Bronchial epithelial cell (primary cell): ENCODE results near the gene SUPT6H. TPM values are rescaled to one million over a fixed set of nuclear protein-coding genes. Genes with fewer than 3 reads are reported as not detected.
"Not testable (repeated sequence)": the region's sequence is repeated elsewhere in the genome, so short reads cannot be mapped to it uniquely, and the experiment has no call there.

Experiments
- DNase-seq: peaks from one replicate; pipeline ENCODE4 v3.0.0-alpha.2; 2010; ENCODE audit warnings: low read depth
- FAIRE-seq: peaks from 2 replicates; lab custom pipeline; 2011; peaks lifted over from hg19 to GRCh38; lab: Jason Lieb, UNC
- H3K27me3 ChIP-seq: 2 replicates; pipeline ENCODE4 v1.5.1; 2011; ENCODE audit warnings: low read length; ENCODE audit not compliant: control insufficient read depth, insufficient read depth
- H3K36me3 ChIP-seq: 2 replicates; pipeline ENCODE4 v1.5.1; 2011; ENCODE audit warnings: low read length; ENCODE audit not compliant: control insufficient read depth, insufficient read depth
- H3K4me3 ChIP-seq: 2 replicates; pipeline ENCODE4 v1.5.1; 2011; ENCODE audit warnings: mild to moderate bottlenecking, low read depth, low read length, control low read depth
- total RNA-seq: library from RNA; depleted of rRNA; stranded (reverse); fragments of >200 nt; gene quantifications from 2 replicates; pipeline ENCODE4 v1.2.1, GENCODE V29; 2014
- TF ChIP-seq, protein P1 (sequence below): IDR thresholded peaks from 2 replicates; pipeline ENCODE4 v1.5.1; 2011; ENCODE audit warnings: mild to moderate bottlenecking, moderate library complexity, low read length, control low read depth, inconsistent platforms; ENCODE audit not compliant: insufficient read depth, severe bottlenecking

Gene SUPT6H
- total RNA-seq, 1 donor from 2014 or later, result 23.2 TPM

DNA sequence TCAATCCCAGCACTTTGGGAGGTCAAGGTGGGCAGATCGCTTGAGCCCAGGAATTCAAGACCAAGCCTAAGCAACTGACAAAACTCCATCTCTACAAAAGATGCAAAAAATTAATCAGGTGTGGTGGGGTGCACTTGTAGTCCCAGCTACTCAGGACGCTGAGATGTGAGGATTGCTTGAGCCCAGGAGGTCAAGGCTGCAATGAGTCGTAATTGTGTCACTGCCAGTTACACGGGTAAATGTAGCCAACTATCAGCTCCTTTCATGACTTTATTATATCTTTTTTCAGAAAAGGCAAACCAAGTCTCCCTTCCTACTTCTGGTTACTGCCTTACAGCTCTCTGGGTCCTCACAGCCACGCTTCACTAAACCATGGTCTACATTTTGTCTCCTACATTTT, 4.2 kb upstream of the SUPT6H start:
- H3K36me3 ChIP-seq, result peaks cover 5% of the 10 kb centered on the region
- DNase-seq, result peak; percentile 56

DNA sequence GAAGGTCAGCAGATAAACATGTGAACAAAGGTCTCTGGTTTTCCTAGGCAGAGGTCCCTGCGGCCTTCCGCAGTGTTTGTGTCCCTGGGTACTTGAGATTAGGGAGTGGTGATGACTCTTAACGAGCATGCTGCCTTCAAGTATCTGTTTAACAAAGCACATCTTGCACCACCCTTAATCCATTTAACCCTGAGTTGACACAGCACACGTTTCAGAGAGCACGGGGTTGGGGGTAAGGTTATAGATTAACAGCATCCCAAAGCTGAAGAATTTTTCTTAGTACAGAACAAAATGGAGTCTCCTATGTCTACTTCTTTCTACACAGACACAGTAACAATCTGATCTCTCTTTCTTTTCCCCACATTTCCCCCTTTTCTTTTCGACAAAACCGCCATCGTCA, 3.7 kb upstream of the SUPT6H start:
- H3K27me3 ChIP-seq, H3K4me3 ChIP-seq, H3K36me3 ChIP-seq, DNase-seq, FAIRE-seq: not testable (repeated sequence)

More for the DNA sequence above, 4.2 kb upstream of the SUPT6H start:
- H3K4me3 ChIP-seq, result no peak overlapping the region
- TF ChIP-seq, protein P1, sequence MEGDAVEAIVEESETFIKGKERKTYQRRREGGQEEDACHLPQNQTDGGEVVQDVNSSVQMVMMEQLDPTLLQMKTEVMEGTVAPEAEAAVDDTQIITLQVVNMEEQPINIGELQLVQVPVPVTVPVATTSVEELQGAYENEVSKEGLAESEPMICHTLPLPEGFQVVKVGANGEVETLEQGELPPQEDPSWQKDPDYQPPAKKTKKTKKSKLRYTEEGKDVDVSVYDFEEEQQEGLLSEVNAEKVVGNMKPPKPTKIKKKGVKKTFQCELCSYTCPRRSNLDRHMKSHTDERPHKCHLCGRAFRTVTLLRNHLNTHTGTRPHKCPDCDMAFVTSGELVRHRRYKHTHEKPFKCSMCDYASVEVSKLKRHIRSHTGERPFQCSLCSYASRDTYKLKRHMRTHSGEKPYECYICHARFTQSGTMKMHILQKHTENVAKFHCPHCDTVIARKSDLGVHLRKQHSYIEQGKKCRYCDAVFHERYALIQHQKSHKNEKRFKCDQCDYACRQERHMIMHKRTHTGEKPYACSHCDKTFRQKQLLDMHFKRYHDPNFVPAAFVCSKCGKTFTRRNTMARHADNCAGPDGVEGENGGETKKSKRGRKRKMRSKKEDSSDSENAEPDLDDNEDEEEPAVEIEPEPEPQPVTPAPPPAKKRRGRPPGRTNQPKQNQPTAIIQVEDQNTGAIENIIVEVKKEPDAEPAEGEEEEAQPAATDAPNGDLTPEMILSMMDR, result no peak
- FAIRE-seq, result no peak
- H3K27me3 ChIP-seq, result no peaks in the 10 kb centered on the region

DNA sequence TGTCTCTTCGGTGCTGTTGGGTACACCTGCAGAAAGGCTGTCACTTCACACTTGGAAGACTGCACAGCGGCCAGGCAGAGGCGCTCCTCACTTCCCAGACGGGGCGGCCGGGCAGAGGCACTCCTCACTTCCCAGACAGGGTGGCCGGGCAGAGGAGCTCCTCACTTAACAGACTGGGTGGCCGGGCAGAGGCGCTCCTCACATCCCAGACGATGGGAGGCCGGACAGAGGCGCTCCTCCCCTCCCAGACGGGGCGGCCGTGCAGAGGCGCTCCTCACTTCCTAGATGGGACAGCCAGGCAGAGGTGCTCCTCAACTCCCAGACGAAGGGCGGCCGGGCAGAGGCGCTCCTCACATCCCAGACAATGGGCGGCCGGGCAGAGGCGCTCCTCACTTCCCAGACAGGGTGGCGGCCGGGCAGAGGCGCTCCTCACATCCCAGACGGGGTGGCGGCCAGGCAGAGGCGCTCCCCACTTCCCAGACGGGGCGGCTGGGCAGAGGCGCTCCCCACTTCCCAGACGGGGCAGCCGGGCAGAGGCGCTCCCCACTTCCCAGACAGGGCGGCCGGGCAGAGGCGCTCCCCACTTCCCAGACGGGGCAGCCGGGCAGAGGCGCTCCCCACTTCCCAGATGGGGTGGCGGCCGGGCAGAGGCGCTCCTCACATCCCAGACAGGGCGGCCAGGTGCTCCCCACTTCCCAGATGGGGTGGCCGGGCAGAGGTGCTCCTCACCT, 3.1 kb upstream of the SUPT6H start:
- not testable (repeated sequence) for DNase-seq, H3K36me3 ChIP-seq, H3K4me3 ChIP-seq, FAIRE-seq, H3K27me3 ChIP-seq

DNA sequence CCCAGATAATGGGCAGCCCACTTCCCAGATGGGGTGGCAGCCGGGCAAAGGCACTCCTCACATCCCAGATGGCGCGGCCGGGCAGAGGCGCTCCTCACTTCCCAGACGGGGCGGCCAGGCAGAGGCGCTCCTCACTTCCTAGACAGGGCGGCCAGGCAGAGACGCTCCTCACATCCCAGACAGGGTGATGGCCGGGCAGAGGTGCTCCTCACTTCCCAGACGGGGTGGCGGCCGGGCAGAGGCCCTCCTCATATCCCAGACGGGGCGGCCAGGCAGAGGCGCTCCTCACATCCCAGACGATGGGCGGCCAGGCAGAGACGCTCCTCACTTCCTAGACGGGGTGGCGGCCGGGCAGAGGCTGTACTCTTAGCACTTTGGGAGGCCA, 2.5 kb upstream of the SUPT6H start:
- H3K36me3 ChIP-seq, FAIRE-seq, H3K4me3 ChIP-seq, DNase-seq, H3K27me3 ChIP-seq: not testable (repeated sequence)

DNA sequence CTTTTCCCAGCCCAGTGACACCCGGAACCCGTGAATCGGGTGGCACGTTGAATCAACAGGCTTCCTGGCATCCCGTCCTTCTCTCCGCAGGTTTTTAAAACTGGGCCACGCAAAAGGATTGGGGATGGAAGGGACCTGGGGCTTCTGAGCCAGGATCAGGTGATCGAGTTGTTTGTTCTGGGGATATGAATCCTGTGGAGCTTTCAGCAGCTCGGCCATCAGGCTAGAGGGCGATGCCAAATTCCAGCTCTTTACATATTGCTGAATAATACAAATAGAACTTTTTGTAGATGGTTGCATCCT, 473 bp downstream of the SUPT6H start:
- DNase-seq (no peak), FAIRE-seq (no peak)
- H3K4me3 ChIP-seq, result peak overlapping the region; percentile 84
- peaks cover under 1% of the 10 kb centered on the region for H3K36me3 ChIP-seq
- no peaks in the 10 kb centered on the region for H3K27me3 ChIP-seq
- TF ChIP-seq, protein P1, result no peak

DNA sequence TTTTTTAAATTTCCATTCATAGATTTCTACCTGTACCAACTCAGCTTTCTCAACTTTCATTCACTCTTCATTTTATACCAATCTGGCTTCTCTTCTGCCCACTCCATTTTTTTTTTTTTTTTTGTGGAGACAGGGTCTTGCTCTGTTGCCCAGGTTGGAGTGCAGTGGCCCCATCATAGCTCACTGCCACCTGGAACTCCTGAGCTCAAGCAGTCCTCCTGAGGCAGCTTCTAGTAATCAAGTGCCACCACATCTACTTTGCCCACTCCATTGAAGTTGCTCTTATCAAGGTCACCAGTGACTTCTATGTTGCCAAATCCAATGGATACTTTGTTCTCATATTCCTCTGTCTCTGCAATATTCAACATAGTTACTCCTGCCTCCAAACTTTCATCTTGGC, 1.7 kb downstream of the SUPT6H start:
- TF ChIP-seq, protein P1, result no peak
- H3K4me3 ChIP-seq, result no peak overlapping the region
- no peaks in the 10 kb centered on the region for H3K27me3 ChIP-seq
- no peak for DNase-seq
- no peak for FAIRE-seq
- peaks cover 5% of the 10 kb centered on the region for H3K36me3 ChIP-seq

DNA sequence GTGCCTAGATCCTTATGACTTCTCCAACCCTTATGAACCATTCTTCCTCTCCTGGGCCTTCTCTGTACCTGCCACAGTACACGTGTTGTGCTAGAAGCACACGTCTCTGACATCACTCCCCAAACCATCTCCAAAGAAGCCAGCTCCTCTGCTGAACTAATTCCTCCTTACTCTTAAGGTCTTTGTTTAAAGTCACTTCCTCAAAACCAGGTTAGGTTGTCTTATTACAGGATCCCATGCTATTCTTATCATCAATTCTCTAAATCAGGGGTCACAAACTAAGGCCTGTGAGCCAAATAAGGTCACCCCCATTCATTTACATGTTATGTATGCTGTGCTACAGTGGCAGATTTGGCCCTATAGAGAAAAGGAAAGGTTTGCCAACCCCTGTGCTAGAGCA, 4.0 kb downstream of the SUPT6H start:
- DNase-seq (no peak), FAIRE-seq (no peak)
- no peak overlapping the region for H3K4me3 ChIP-seq
- H3K27me3 ChIP-seq, result no peaks in the 10 kb centered on the region
- TF ChIP-seq, protein P1, result no peak
- peaks cover 7% of the 10 kb centered on the region for H3K36me3 ChIP-seq
